Astrocyte (in vitro differentiated cells and primary cell): ENCODE measurements around the gene PIK3CB. TPM values are rescaled to one million over a fixed set of nuclear protein-coding genes. Genes with fewer than 3 reads are reported as not detected.

Experiments
- DNase-seq: peaks from one replicate; pipeline ENCODE4 v3.0.0-alpha.2; 2010; ENCODE audit warnings: low read depth
- FAIRE-seq: peaks from 2 replicates; lab custom pipeline; 2011; peaks lifted over from hg19 to GRCh38; lab: Jason Lieb, UNC
- H2AFZ ChIP-seq: 2 replicates; pipeline ENCODE4 v1.6.0; 2012; ENCODE audit warnings: low read depth, low read length, inconsistent platforms
- H3K27ac ChIP-seq: 2 replicates; pipeline ENCODE4 v1.5.1; 2011; ENCODE audit warnings: low read depth, low read length, inconsistent platforms
- H3K27me3 ChIP-seq: 2 replicates; pipeline ENCODE4 v1.6.0; 2011; ENCODE audit warnings: low read length, inconsistent platforms; ENCODE audit not compliant: insufficient read depth
- H3K36me3 ChIP-seq: 2 replicates; pipeline ENCODE4 v1.5.1; 2011; ENCODE audit warnings: low read length, inconsistent platforms; ENCODE audit not compliant: insufficient read depth
- H3K4me1 ChIP-seq: 2 replicates; pipeline ENCODE4 v1.5.1; 2011; ENCODE audit warnings: low read length, inconsistent platforms; ENCODE audit not compliant: insufficient read depth
- H3K4me2 ChIP-seq: 2 replicates; pipeline ENCODE4 v1.6.0; 2012; ENCODE audit warnings: low read length, inconsistent platforms
- H3K4me3 ChIP-seq: 2 replicates; pipeline ENCODE4 v1.5.1; 2011; ENCODE audit warnings: low read depth, mild to moderate bottlenecking, low read length, inconsistent platforms; ENCODE audit not compliant: insufficient read depth
- H3K79me2 ChIP-seq: 2 replicates; pipeline ENCODE4 v1.6.0; 2012; ENCODE audit warnings: mild to moderate bottlenecking, low read length, inconsistent platforms; ENCODE audit not compliant: insufficient read depth
- H3K9ac ChIP-seq: 2 replicates; pipeline ENCODE4 v1.6.0; 2012; ENCODE audit warnings: mild to moderate bottlenecking, low read length, inconsistent platforms
- H3K9me3 ChIP-seq: 2 replicates; pipeline ENCODE4 v1.5.1; 2012; ENCODE audit warnings: low read depth, mild to moderate bottlenecking, low read length, inconsistent platforms; ENCODE audit not compliant: insufficient read depth
- H4K20me1 ChIP-seq: 2 replicates; pipeline ENCODE4 v1.6.0; 2012; ENCODE audit warnings: low read length, inconsistent platforms; ENCODE audit not compliant: insufficient read depth
- H3K27ac Mint-ChIP-seq: one replicate; pipeline ENCODE4 v1.8.0; 2021; ENCODE audit warnings: mild to moderate bottlenecking, mixed read lengths; ENCODE audit not compliant: unreplicated experiment
- H3K27me3 Mint-ChIP-seq: one replicate; pipeline ENCODE4 v1.8.0; 2021; ENCODE audit warnings: low read depth, mixed read lengths; ENCODE audit not compliant: unreplicated experiment
- H3K36me3 Mint-ChIP-seq: one replicate; pipeline ENCODE4 v1.8.0; 2021; ENCODE audit warnings: low read depth, mixed read lengths; ENCODE audit not compliant: unreplicated experiment
- H3K4me1 Mint-ChIP-seq: one replicate; pipeline ENCODE4 v1.8.0; 2021; ENCODE audit warnings: low read depth, mixed read lengths; ENCODE audit not compliant: unreplicated experiment
- H3K4me3 Mint-ChIP-seq: one replicate; pipeline ENCODE4 v1.8.0; 2021; ENCODE audit warnings: mild to moderate bottlenecking, moderate library complexity, mixed read lengths; ENCODE audit not compliant: unreplicated experiment
- H3K9me3 Mint-ChIP-seq: one replicate; pipeline ENCODE4 v1.8.0; 2021; ENCODE audit warnings: mild to moderate bottlenecking, mixed read lengths; ENCODE audit not compliant: unreplicated experiment
- EZH2 ChIP-seq: IDR thresholded peaks from 2 replicates; pipeline ENCODE4 v1.6.1; 2012; ENCODE audit warnings: mild to moderate bottlenecking, low read length, inconsistent platforms; ENCODE audit not compliant: insufficient read depth
- total RNA-seq: library from RNA; stranded (reverse); gene quantifications from 2 replicates; pipeline ENCODE4 v1.2.1, GENCODE V29; 2021
- TF ChIP-seq, protein P1 (sequence below): IDR thresholded peaks from 2 replicates; pipeline ENCODE4 v1.5.1; 2011; ENCODE audit warnings: low read depth, mild to moderate bottlenecking, inconsistent platforms, low read length, moderate library complexity; ENCODE audit not compliant: insufficient read depth

PIK3CB gene
- total RNA-seq, 1 donor from 2014 or later: 24.8 TPM

GRCh38 chr3:138800248-138800647 lies 34.5 kb downstream of the PIK3CB start:
- Histone ChIP-seq H3K4me3 (no peak overlapping the region), H3K9me3 (no peaks in the 10 kb centered on the region), H3K27me3 (no peaks in the 10 kb centered on the region), H3K27ac (no peak overlapping the region), H3K4me1 (no peaks in the 10 kb centered on the region), H3K79me2 (peaks cover 50% of the 10 kb centered on the region), H3K36me3 (no peaks in the 10 kb centered on the region), H2AFZ (no peak overlapping the region), H3K9ac (no peak overlapping the region), H4K20me1 (peaks cover 15% of the 10 kb centered on the region), H3K4me2 (no peak overlapping the region)
- Mint-ChIP-seq H3K27ac (no peak overlapping the region), H3K9me3 (no peaks in the 10 kb centered on the region), H3K36me3 (no peaks in the 10 kb centered on the region), H3K4me1 (peaks cover 4% of the 10 kb centered on the region), H3K4me3 (no peak overlapping the region), H3K27me3 (no peaks in the 10 kb centered on the region)
- DNase-seq (no peak), FAIRE-seq (no peak)
- no peak for TF ChIP-seq EZH2
- TF ChIP-seq, protein P1, sequence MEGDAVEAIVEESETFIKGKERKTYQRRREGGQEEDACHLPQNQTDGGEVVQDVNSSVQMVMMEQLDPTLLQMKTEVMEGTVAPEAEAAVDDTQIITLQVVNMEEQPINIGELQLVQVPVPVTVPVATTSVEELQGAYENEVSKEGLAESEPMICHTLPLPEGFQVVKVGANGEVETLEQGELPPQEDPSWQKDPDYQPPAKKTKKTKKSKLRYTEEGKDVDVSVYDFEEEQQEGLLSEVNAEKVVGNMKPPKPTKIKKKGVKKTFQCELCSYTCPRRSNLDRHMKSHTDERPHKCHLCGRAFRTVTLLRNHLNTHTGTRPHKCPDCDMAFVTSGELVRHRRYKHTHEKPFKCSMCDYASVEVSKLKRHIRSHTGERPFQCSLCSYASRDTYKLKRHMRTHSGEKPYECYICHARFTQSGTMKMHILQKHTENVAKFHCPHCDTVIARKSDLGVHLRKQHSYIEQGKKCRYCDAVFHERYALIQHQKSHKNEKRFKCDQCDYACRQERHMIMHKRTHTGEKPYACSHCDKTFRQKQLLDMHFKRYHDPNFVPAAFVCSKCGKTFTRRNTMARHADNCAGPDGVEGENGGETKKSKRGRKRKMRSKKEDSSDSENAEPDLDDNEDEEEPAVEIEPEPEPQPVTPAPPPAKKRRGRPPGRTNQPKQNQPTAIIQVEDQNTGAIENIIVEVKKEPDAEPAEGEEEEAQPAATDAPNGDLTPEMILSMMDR: no peak

DNA sequence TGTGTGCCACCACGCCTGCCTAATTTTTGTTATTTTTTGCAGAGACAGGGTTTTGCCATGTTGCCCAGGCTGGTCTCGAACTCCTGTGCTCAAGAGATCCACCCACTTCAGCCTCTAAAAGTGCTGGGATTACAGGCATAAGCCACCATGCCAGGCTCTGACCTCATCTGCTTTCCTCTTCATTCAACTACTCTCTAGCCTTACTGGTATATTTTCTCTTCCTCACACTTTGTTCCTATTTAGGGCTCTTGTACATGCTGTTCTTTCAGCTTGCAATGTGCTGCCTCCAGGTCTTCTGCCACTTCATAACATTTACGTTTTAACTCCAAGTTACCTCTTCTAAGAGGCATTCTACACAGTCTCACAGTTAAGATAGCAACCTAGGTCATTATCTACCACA lies 34.9 kb downstream of the PIK3CB start:
- H3K79me2 ChIP-seq: peaks cover 50% of the 10 kb centered on the region
- Mint-ChIP-seq H3K4me3 (no peak overlapping the region), H3K36me3 (no peaks in the 10 kb centered on the region), H3K4me1 (peaks cover 4% of the 10 kb centered on the region), H3K27me3 (no peaks in the 10 kb centered on the region), H3K27ac (no peak overlapping the region), H3K9me3 (no peaks in the 10 kb centered on the region)
- no peaks in the 10 kb centered on the region for H3K36me3 ChIP-seq
- no peaks in the 10 kb centered on the region for H3K9me3 ChIP-seq
- TF ChIP-seq, protein P1: no peak
- no peak for TF ChIP-seq EZH2
- no peak for DNase-seq
- no peak overlapping the region for H3K4me2 ChIP-seq
- H4K20me1 ChIP-seq: peaks cover 15% of the 10 kb centered on the region
- H3K4me3 ChIP-seq: no peak overlapping the region
- H3K4me1 ChIP-seq: no peaks in the 10 kb centered on the region
- H3K9ac ChIP-seq: no peak overlapping the region
- FAIRE-seq: no peak
- no peak overlapping the region for H2AFZ ChIP-seq
- H3K27me3 ChIP-seq: no peaks in the 10 kb centered on the region
- no peak overlapping the region for H3K27ac ChIP-seq

DNA sequence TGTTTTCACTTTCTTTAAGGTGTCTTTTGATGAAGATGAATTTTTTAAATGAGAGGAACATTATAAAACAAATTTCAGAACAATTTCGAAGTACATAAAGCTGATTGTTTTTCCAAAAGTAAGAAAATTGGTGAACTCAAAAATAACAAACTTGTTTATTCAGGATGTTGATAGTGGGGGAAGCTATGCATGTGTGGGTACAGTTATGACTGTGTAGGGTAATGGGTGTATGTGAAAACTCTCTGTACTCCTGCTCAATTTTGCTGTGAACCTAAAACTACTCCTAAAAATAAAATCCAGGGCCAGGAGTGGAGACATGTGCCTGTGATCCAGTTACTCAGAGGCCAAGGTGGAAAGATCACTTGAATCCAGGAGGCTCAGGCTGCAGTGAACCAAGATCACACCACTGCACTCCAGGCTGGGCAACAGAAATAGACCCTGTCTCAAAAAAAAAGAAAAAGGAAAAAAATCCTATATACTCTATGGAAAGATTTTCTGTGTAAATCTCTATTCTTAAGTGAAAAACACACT lies 37.2 kb downstream of the PIK3CB start:
- TF ChIP-seq EZH2: no peak
- TF ChIP-seq, protein P1: no peak
- H3K36me3 ChIP-seq: no peaks in the 10 kb centered on the region
- Mint-ChIP-seq H3K27me3 (no peaks in the 10 kb centered on the region), H3K9me3 (no peaks in the 10 kb centered on the region), H3K36me3 (peaks cover 8% of the 10 kb centered on the region), H3K4me3 (no peak overlapping the region), H3K27ac (no peak overlapping the region), H3K4me1 (peaks cover under 1% of the 10 kb centered on the region)
- H3K79me2 ChIP-seq: peaks cover 40% of the 10 kb centered on the region
- DNase-seq (no peak), FAIRE-seq (no peak)
- H3K4me1 ChIP-seq: no peaks in the 10 kb centered on the region
- no peak overlapping the region for H3K27ac ChIP-seq
- H3K27me3 ChIP-seq: no peaks in the 10 kb centered on the region
- no peak overlapping the region for H3K4me3 ChIP-seq
- no peak overlapping the region for H3K4me2 ChIP-seq
- no peak overlapping the region for H2AFZ ChIP-seq
- H3K9me3 ChIP-seq: no peaks in the 10 kb centered on the region
- no peak overlapping the region for H3K9ac ChIP-seq
- peaks cover 14% of the 10 kb centered on the region for H4K20me1 ChIP-seq
